Activated T-cell treated with anti-CD3 and anti-CD28 coated beads, Interleukin-2, amount 50 U/mL, for 1 hour (primary cell): ENCODE data around the gene VPS13D.
"Not testable (repeated sequence)": the region's sequence is repeated elsewhere in the genome, so short reads cannot be mapped to it uniquely, and the experiment has no call there.

Experiments used
- DNase-seq: peaks from one replicate; pipeline ENCODE4 v3.0.0-alpha.2; 2020

Gene VPS13D

GRCh38 chr1:12376236-12377045, 146.6 kb downstream of the VPS13D start:
- DNase-seq = no peak

- DNase-seq = no peak
These were observed 150.8 kb downstream of the VPS13D start for GRCh38 chr1:12380326-12381249.

GRCh38 chr1:12383001-12383400, 153.2 kb downstream of the VPS13D start:
- no peak for DNase-seq

- no peak for DNase-seq
These were observed 154.0 kb downstream of the VPS13D start for GRCh38 chr1:12383786-12384185.

- no peak for DNase-seq
These were observed 155.1 kb downstream of the VPS13D start for GRCh38 chr1:12384836-12385456.

GRCh38 chr1:12386130-12386529, 156.3 kb downstream of the VPS13D start:
- DNase-seq = no peak

- DNase-seq = no peak
These were observed 157.8 kb downstream of the VPS13D start for GRCh38 chr1:12387641-12388040.

- DNase-seq = not testable (repeated sequence)
These were observed 160.5 kb downstream of the VPS13D start for GRCh38 chr1:12390296-12390695.

- DNase-seq = no peak
These were observed 167.9 kb downstream of the VPS13D start for GRCh38 chr1:12397462-12398450.

GRCh38 chr1:12398479-12398878, 168.6 kb downstream of the VPS13D start:
- DNase-seq = no peak

- DNase-seq = no peak
These were observed 170.3 kb downstream of the VPS13D start for GRCh38 chr1:12400027-12400693.

- DNase-seq = no peak
These were observed 172.4 kb downstream of the VPS13D start for GRCh38 chr1:12402159-12402673.

- no peak for DNase-seq
These were observed 173.0 kb downstream of the VPS13D start for GRCh38 chr1:12402842-12403241.

- DNase-seq = no peak
These were observed 175.1 kb downstream of the VPS13D start for GRCh38 chr1:12404918-12405317.

GRCh38 chr1:12405325-12406210, 175.7 kb downstream of the VPS13D start:
- no peak for DNase-seq

- no peak for DNase-seq
These were observed 176.6 kb downstream of the VPS13D start for GRCh38 chr1:12406211-12407021.

GRCh38 chr1:12407050-12407961, 177.5 kb downstream of the VPS13D start:
- no peak for DNase-seq

- DNase-seq = no peak
These were observed 178.2 kb downstream of the VPS13D start for GRCh38 chr1:12407962-12408454.
